Ectodermal cell (in vitro differentiated cells): Measurements from ENCODE around the gene CMTM4.
"Not testable (repeated sequence)": the region's sequence is repeated elsewhere in the genome, so short reads cannot be mapped to it uniquely, and the experiment has no call there.

Experiments
- H3K27ac ChIP-seq: 2 replicates; pipeline ENCODE4 v1.7.0; 2013; ENCODE audit warnings: mild to moderate bottlenecking, low read depth, low read length; ENCODE audit not compliant: insufficient read depth, poor library complexity, severe bottlenecking
- H3K27me3 ChIP-seq: 2 replicates; pipeline ENCODE4 v1.7.0; 2013; ENCODE audit warnings: mild to moderate bottlenecking, low read length; ENCODE audit not compliant: insufficient read depth, control insufficient read depth, poor library complexity, severe bottlenecking
- H3K36me3 ChIP-seq: one replicate; pipeline ENCODE4 v1.7.0; 2013; ENCODE audit warnings: low read length; ENCODE audit not compliant: control insufficient read depth, insufficient read depth
- H3K4me1 ChIP-seq: one replicate; pipeline ENCODE4 v1.7.0; 2013; ENCODE audit warnings: low read length; ENCODE audit not compliant: control insufficient read depth, insufficient read depth
- H3K4me3 ChIP-seq: 2 replicates; pipeline ENCODE4 v1.7.0; 2013; ENCODE audit warnings: low read depth, low read length, control low read depth; ENCODE audit not compliant: insufficient read depth
- H3K9me3 ChIP-seq: 2 replicates; pipeline ENCODE4 v1.7.0; 2013; ENCODE audit warnings: mild to moderate bottlenecking, low read length, moderate library complexity; ENCODE audit not compliant: control insufficient read depth
- WGBS, 2 experiments: methylation state at CpG; one replicate each; pipeline ENCODE4 v1.1.7; 2013; ENCODE audit warnings: missing lambda C conversion rate in 2 of 2; 5-methylcytosine and 5-hydroxymethylcytosine counted together

Gene CMTM4

GRCh38 chr16:66569827-66570405, 126.6 kb downstream of the CMTM4 start:
- Histone ChIP-seq H3K27me3 (no peaks in the 10 kb centered on the region), H3K36me3 (no peaks in the 10 kb centered on the region), H3K9me3 (no peaks in the 10 kb centered on the region), H3K27ac (no peak overlapping the region), H3K4me3 (no peak overlapping the region), H3K4me1 (no peaks in the 10 kb centered on the region)
- WGBS, 2 experiments = 92 to 95% methylated on average over 3 of the region's 3 CpGs

- no peaks in the 10 kb centered on the region for H3K27me3 ChIP-seq
- no peak overlapping the region for H3K27ac ChIP-seq
- no peak overlapping the region for H3K4me3 ChIP-seq
- H3K4me1 ChIP-seq = no peaks in the 10 kb centered on the region
- no peaks in the 10 kb centered on the region for H3K9me3 ChIP-seq
- 92 to 100% methylated on average over 1 of the region's 1 CpG for WGBS, 2 experiments
- no peaks in the 10 kb centered on the region for H3K36me3 ChIP-seq
Measured at GRCh38 chr16:66569131-66569530, 127.4 kb downstream of the CMTM4 start.

GRCh38 chr16:66568355-66568754, 128.2 kb downstream of the CMTM4 start:
- WGBS, 2 experiments = 91 to 92% methylated on average over 2 of the region's 2 CpGs

GRCh38 chr16:66567270-66567669, 129.3 kb downstream of the CMTM4 start:
- H3K36me3 ChIP-seq, H3K27ac ChIP-seq, H3K9me3 ChIP-seq, H3K4me3 ChIP-seq, H3K4me1 ChIP-seq, H3K27me3 ChIP-seq: not testable (repeated sequence)
- 80 to 96% methylated on average over 1 to 2 of the region's 3 CpGs for WGBS, 2 experiments

More at GRCh38 chr16:66568355-66568754, 128.2 kb downstream of the CMTM4 start:
- Histone ChIP-seq H3K4me1 (no peaks in the 10 kb centered on the region), H3K9me3 (no peaks in the 10 kb centered on the region), H3K4me3 (no peak overlapping the region), H3K27ac (no peak overlapping the region), H3K36me3 (no peaks in the 10 kb centered on the region), H3K27me3 (no peaks in the 10 kb centered on the region)

GRCh38 chr16:66566051-66566901, 130.3 kb downstream of the CMTM4 start, which contains the start of gene CMTM1:
TSS of gene CMTM1 (plus strand) at chr16:66566439. CDS start at chr16:66566514, 75 bp downstream.
- Histone ChIP-seq H3K4me1 (no peaks in the 10 kb centered on the region), H3K4me3 (no peak within 1 kb of the TSS), H3K36me3 (no peaks in the 10 kb centered on the region), H3K27ac (no peak within 1 kb of the TSS), H3K27me3 (no peaks in the 10 kb centered on the region), H3K9me3 (no peaks in the 10 kb centered on the region)
- 95 to 96% methylated on average over 54 of the region's 54 CpGs for WGBS, 2 experiments
